Gastrocnemius medialis (tissue), 4 donors: ENCODE data around the gene MAPK8. TPM values are rescaled to one million over a fixed set of nuclear protein-coding genes. Genes with fewer than 3 reads are reported as not detected.

ENCODE experiments used
- ATAC-seq, 2 donors: fragments of 150-250 bp; one replicate each; pipeline ENCODE4 v1.9.1; 2016
- DNase-seq, 2 donors: peaks; one replicate each; pipeline ENCODE4 v3.0.0-alpha.2; 2019
- H3K27ac ChIP-seq, 4 donors: fragments of 200-600 bp; sonication (generic); 1 replicate in 1 of 4; 2 replicates in 3 of 4; pipeline ENCODE4 v1.5.1; 2016 to 2018; ENCODE audit warnings: mild to moderate bottlenecking in 2 of 4, moderate library complexity in 1 of 4
- H3K27me3 ChIP-seq, 3 donors: fragments of 200-600 bp; sonication (generic) in 2 of 3; 1 replicate in 1 of 3; 2 replicates in 2 of 3; pipeline versions ENCODE4 v1.5.1 to v1.6.0; 2016 to 2019; ENCODE audit warnings: mild to moderate bottlenecking in 1 of 3, moderate library complexity in 1 of 3
- H3K36me3 ChIP-seq, 2 donors: fragments of 200-600 bp; sonication (generic) in 1 of 2; one replicate each; pipeline ENCODE4 v1.5.1; 2017 to 2018
- H3K4me1 ChIP-seq, 2 donors: fragments of 200-600 bp; sonication (generic) in 1 of 2; one replicate each; pipeline ENCODE4 v1.5.1; 2016 to 2017; ENCODE audit warnings: mild to moderate bottlenecking in 2 of 2
- H3K4me3 ChIP-seq, 4 donors: fragments of 200-600 bp; sonication (generic) in 3 of 4; 1 replicate in 1 of 4; 2 replicates in 3 of 4; pipeline ENCODE4 v1.5.1; 2016 to 2019; ENCODE audit warnings: mild to moderate bottlenecking in 2 of 4
- H3K9me3 ChIP-seq, 3 donors: fragments of 200-600 bp; sonication (generic) in 2 of 3; 1 replicate in 1 of 3; 2 replicates in 2 of 3; pipeline ENCODE4 v1.5.1; 2016 to 2019
- POLR2A ChIP-seq, 2 donors: fragments of 450-650 bp; IDR thresholded peaks; one replicate each; pipeline ENCODE4 v1.6.1; 2017; ENCODE audit warnings: antibody characterized with exemption in 2 of 2, mild to moderate bottlenecking in 2 of 2, moderate library complexity in 2 of 2
- in situ Hi-C, 4 donors: fragments of 200-750 bp; cut with MboI; loops; one replicate each; pipeline versions ENCODE4 v1.15.0 to v1.8.0; 2017; ENCODE audit warnings: low sequenced_read_pairs in 4 of 4
- intact Hi-C: fragments of 100-400 bp; cut with DNase I; formaldehyde crosslinking; loops from one replicate; pipeline ENCODE4 v1.15.1; 2023; ENCODE audit warnings: low total_unique reads
- total RNA-seq, 4 donors: library from RNA; depleted of rRNA; stranded (reverse); fragments of >200 nt; gene quantifications; one replicate each; pipeline versions ENCODE4 v1.1.0 to v1.2.3, GENCODE V29; 2016
- TF ChIP-seq, protein P1 (sequence below), 5 experiments: fragments of 450-650 bp in 3 of 5; fragments of 200-600 bp in 2 of 5; sonication (generic) in 2 of 5; IDR thresholded peaks in 4 of 5; conservative IDR thresholded peaks in 1 of 5; 1 replicate in 4 of 5; 2 replicates in 1 of 5; pipeline ENCODE4 v1.5.1; 2016 to 2019; ENCODE audit warnings: antibody characterized with exemption in 5 of 5, mild to moderate bottlenecking in 3 of 5, moderate library complexity in 3 of 5

MAPK8 gene
- total RNA-seq, 4 donors from 2014 or later: 25.6 to 52.1 (median 35.4) TPM

DNA sequence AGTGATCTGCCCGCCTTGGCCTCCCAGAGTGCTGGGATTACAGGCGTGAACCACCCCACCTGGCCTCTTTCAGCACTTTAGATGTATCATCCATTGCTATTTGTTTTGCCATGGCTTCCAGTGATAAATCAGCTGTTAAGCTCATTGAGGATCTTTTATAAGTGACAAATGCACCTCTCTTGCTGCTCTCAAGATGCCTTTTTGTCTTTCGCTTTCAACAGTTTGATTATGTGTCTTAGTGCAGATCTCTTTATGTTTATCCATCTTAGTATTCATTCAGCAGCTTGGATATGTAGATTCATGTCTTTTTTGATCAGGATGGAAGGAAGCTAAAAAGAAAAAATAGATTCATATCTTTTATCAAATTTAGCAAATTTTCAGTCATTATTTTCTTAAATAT lies 105.6 kb downstream of the MAPK8 start:
- Histone ChIP-seq H3K4me1 (peaks cover 0 to 3% of the 10 kb centered on the region in 2 donors), H3K4me3 (no peak overlapping the region), H3K9me3 (peaks cover 0 to 10% (median 0%) of the 10 kb centered on the region in 3 donors), H3K27ac (no peak overlapping the region), H3K27me3 (no peaks in the 10 kb centered on the region), H3K36me3 (peaks cover 0 to 36% of the 10 kb centered on the region in 2 donors)
- TF ChIP-seq POLR2A (IDR thresholded peaks at IDR 0.05): no peak
- TF ChIP-seq, protein P1, sequence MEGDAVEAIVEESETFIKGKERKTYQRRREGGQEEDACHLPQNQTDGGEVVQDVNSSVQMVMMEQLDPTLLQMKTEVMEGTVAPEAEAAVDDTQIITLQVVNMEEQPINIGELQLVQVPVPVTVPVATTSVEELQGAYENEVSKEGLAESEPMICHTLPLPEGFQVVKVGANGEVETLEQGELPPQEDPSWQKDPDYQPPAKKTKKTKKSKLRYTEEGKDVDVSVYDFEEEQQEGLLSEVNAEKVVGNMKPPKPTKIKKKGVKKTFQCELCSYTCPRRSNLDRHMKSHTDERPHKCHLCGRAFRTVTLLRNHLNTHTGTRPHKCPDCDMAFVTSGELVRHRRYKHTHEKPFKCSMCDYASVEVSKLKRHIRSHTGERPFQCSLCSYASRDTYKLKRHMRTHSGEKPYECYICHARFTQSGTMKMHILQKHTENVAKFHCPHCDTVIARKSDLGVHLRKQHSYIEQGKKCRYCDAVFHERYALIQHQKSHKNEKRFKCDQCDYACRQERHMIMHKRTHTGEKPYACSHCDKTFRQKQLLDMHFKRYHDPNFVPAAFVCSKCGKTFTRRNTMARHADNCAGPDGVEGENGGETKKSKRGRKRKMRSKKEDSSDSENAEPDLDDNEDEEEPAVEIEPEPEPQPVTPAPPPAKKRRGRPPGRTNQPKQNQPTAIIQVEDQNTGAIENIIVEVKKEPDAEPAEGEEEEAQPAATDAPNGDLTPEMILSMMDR (IDR thresholded peaks at IDR 0.05 in 4 of 5, conservative IDR thresholded peaks at IDR 0.05 in 1 of 5): no peak
- in situ Hi-C loops: no loop called here
- DNase-seq (no peak), ATAC-seq (no peak)
- intact Hi-C loops: no loop called here

DNA sequence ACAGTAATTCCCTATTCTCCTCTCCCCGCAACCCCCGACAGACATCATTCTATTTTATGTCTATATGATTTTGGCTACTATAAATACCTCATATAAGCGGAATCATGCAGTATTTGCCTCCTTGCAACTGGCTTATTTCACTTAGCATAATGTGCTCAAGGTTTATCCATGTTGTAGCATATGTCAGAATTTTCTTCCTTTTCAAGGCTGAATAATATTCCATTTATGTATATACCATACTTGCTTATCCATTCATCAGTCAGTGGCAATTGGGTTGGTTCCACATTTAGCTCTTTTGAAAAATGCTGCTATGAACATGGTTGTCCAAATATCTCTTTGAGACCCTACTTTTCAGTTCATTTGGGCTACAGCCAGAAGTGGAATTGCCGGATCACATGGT lies 106.5 kb downstream of the MAPK8 start:
- peaks cover 0 to 3% of the 10 kb centered on the region in 2 donors for H3K4me1 ChIP-seq
- H3K27ac ChIP-seq: no peak overlapping the region
- intact Hi-C loops (no loop called here), in situ Hi-C loops (no loop called here)
- H3K9me3 ChIP-seq: peaks cover 0 to 10% (median 0%) of the 10 kb centered on the region in 3 donors
- no peak for ATAC-seq
- peaks cover 0 to 36% of the 10 kb centered on the region in 2 donors for H3K36me3 ChIP-seq
- no peak for DNase-seq
- no peak overlapping the region for H3K4me3 ChIP-seq
- no peaks in the 10 kb centered on the region for H3K27me3 ChIP-seq
- TF ChIP-seq, protein P1 (IDR thresholded peaks at IDR 0.05 in 4 of 5, conservative IDR thresholded peaks at IDR 0.05 in 1 of 5): no peak
- no peak for TF ChIP-seq POLR2A (IDR thresholded peaks at IDR 0.05)

DNA sequence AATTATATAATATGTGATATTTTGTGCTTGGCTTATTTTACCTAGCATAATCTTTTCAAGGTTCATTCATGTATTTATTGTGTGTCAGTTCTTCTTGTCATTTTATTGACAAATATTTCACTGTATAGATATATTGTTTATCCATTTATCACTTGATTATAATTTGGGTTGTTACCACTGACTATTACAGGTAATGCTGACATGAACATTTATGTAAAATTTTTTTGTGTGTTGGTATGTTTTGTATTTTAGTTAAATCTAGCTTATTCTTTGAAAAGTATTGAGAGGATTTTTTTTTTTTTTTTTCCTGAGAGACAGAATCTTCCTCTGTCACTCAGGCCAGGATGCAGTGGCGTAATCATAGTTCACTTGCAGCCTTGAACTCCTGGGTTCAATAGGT lies 107.7 kb downstream of the MAPK8 start:
- TF ChIP-seq, protein P1 (IDR thresholded peaks at IDR 0.05 in 4 of 5, conservative IDR thresholded peaks at IDR 0.05 in 1 of 5): no peak
- TF ChIP-seq POLR2A (IDR thresholded peaks at IDR 0.05): no peak
- in situ Hi-C loops: no loop called here
- H3K9me3 ChIP-seq: peaks cover 0 to 10% (median 0%) of the 10 kb centered on the region in 3 donors
- H3K27ac ChIP-seq: no peak overlapping the region
- no peak overlapping the region for H3K4me3 ChIP-seq
- ATAC-seq (no peak), DNase-seq (no peak)
- H3K36me3 ChIP-seq: peaks cover 0 to 36% of the 10 kb centered on the region in 2 donors
- no peaks in the 10 kb centered on the region for H3K27me3 ChIP-seq
- intact Hi-C loops: no loop called here
- peaks cover 0 to 3% of the 10 kb centered on the region in 2 donors for H3K4me1 ChIP-seq

DNA sequence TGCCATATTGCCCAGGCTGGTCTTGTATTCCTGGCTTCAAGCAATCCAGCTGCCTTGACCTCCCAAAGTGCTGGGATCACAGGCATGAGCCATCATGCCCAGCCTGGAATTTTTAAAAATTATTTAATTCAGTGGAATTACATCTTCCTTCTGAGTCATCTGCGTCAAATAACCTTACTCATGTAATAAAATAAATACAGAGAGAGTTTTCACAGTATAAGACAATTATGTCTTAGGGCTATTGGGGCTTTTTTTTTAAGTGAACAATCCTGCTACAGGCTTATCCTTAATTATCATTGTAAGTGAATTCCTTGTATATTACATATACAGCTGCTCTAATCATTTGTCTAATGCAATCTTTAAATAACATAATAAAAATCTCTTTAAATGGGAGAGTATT lies 108.3 kb downstream of the MAPK8 start:
- H3K4me1 ChIP-seq: peaks cover 0 to 3% of the 10 kb centered on the region in 2 donors
- H3K36me3 ChIP-seq: peaks cover 0 to 32% of the 10 kb centered on the region in 2 donors
- intact Hi-C loops: no loop called here
- peaks cover 0 to 10% (median 0%) of the 10 kb centered on the region in 3 donors for H3K9me3 ChIP-seq
- DNase-seq: no peak
- H3K27me3 ChIP-seq: no peaks in the 10 kb centered on the region
- H3K4me3 ChIP-seq: no peak overlapping the region
- no peak for ATAC-seq
- TF ChIP-seq, protein P1 (IDR thresholded peaks at IDR 0.05 in 4 of 5, conservative IDR thresholded peaks at IDR 0.05 in 1 of 5): no peak
- no peak for TF ChIP-seq POLR2A (IDR thresholded peaks at IDR 0.05)
- H3K27ac ChIP-seq: no peak overlapping the region
- in situ Hi-C loops: no loop called here
